ENCODE measurements around the gene NSG1. TPM values are rescaled to one million over a fixed set of nuclear protein-coding genes. Genes with fewer than 3 reads are reported as not detected.

NSG1 gene
- total RNA-seq, 1 experiment from 2014 or later, result not detected

GRCh38 chr4:4402966-4403365, 16.1 kb downstream of the NSG1 start:
- no peak overlapping the region for H3K27ac ChIP-seq (ENCODE audit: low read length)
- intact Hi-C loops (cut with micrococcal nuclease; ENCODE audit: unreplicated experiment) (no loop called here), in situ Hi-C loops (cut with HindIII; ENCODE audit: low pct_unique_long_range_greater_than_20kb, low sequenced_read_pairs) (no loop called here)
- POLR2A ChIA-PET, result no interaction called here
- no peak for ATAC-seq
- CTCF ChIA-PET, result no interaction called here
- BruUV-seq (replicated peaks), result no TSS peak
- no peaks in the 10 kb centered on the region; the same call in 1 of the 2 replicates for H3K27me3 ChIP-seq (ENCODE audit: control insufficient read depth, insufficient read depth, low read length)
- TF ChIP-seq CTCF (IDR thresholded peaks at IDR 0.05) (no peak), POLR2AphosphoS5 (IDR thresholded peaks at IDR 0.05; ENCODE audit: low read depth, low read length) (no peak), REST (IDR thresholded peaks at IDR 0.05; ENCODE audit: insufficient read depth in 1 of 2, low read depth in 2 of 2, low read length in 1 of 2) (no peak), SIN3A (IDR thresholded peaks at IDR 0.05; ENCODE audit: borderline replicate concordance, insufficient read depth, low read depth, low read length) (no peak), TCF7L2 (IDR thresholded peaks at IDR 0.05; ENCODE audit: low read depth, low read length) (no peak)
- no peaks in the 10 kb centered on the region for H3K4me1 ChIP-seq (ENCODE audit: control insufficient read depth, insufficient read depth, low read length)
- no peak overlapping the region for H3K4me3 ChIP-seq (ENCODE audit: low read depth in 2 of 2, low read length in 2 of 2)
- H3K9me3 ChIP-seq (ENCODE audit: control insufficient read depth, insufficient read depth, low read depth, low read length), result no peaks in the 10 kb centered on the region
- no peak for DNase-seq (ENCODE audit: low read depth, low spot score)
- H3K36me3 ChIP-seq (ENCODE audit: control insufficient read depth, insufficient read depth, low read length), result no peaks in the 10 kb centered on the region

- BruUV-seq (replicated peaks), result no TSS peak
- ChIA-PET POLR2A (interaction anchor here (0.6 kb wide), 1 partner anchor 31 kb away, joined by 3 read pairs; no protein-coding TSS in a partner anchor), CTCF (no interaction called here)
- H3K27ac ChIP-seq (ENCODE audit: low read length), result no peak overlapping the region
- H3K4me1 ChIP-seq (ENCODE audit: control insufficient read depth, insufficient read depth, low read length), result no peaks in the 10 kb centered on the region
- DNase-seq (ENCODE audit: low read depth, low spot score) (no peak), ATAC-seq (no peak)
- in situ Hi-C loops (cut with HindIII; ENCODE audit: low pct_unique_long_range_greater_than_20kb, low sequenced_read_pairs) (no loop called here), intact Hi-C loops (cut with micrococcal nuclease; ENCODE audit: unreplicated experiment) (no loop called here)
- no peaks in the 10 kb centered on the region for H3K36me3 ChIP-seq (ENCODE audit: control insufficient read depth, insufficient read depth, low read length)
- H3K4me3 ChIP-seq (ENCODE audit: low read depth in 2 of 2, low read length in 2 of 2), result no peak overlapping the region
- no peaks in the 10 kb centered on the region for H3K27me3 ChIP-seq (ENCODE audit: control insufficient read depth, insufficient read depth, low read length)
- TF ChIP-seq TCF7L2 (IDR thresholded peaks at IDR 0.05; ENCODE audit: low read depth, low read length) (no peak), CTCF (IDR thresholded peaks at IDR 0.05) (no peak), POLR2AphosphoS5 (IDR thresholded peaks at IDR 0.05; ENCODE audit: low read depth, low read length) (no peak), REST (IDR thresholded peaks at IDR 0.05; ENCODE audit: insufficient read depth in 1 of 2, low read depth in 2 of 2, low read length in 1 of 2) (no peak), SIN3A (IDR thresholded peaks at IDR 0.05; ENCODE audit: borderline replicate concordance, insufficient read depth, low read depth, low read length) (no peak)
- H3K9me3 ChIP-seq (ENCODE audit: control insufficient read depth, insufficient read depth, low read depth, low read length), result no peaks in the 10 kb centered on the region
Measured at GRCh38 chr4:4405358-4405962, 18.6 kb downstream of the NSG1 start.
